HepG2 (cell line): ENCODE measurements around the gene C12orf42. TPM values are rescaled to one million over a fixed set of nuclear protein-coding genes. Genes with fewer than 3 reads are reported as not detected.
A peak's percentile ranks its signal among the peaks of the same experiment; 100 is the strongest.

Source experiments
- AGO2 ChIP-seq: fragments of 200-400 bp; formaldehyde crosslinking; optimal IDR thresholded peaks from 2 replicates; pipeline ENCODE3; 2017; ENCODE audit warnings: mild to moderate bottlenecking, low read depth, low read length, moderate library complexity
- EP300 ChIP-seq, 3 experiments: sonication (generic) in 1 of 3; formaldehyde crosslinking in 1 of 3; IDR thresholded peaks; 2 replicates each; pipeline versions ENCODE4 v1.5.1 to v1.6.1; 2011 to 2020; ENCODE audit warnings: low read depth in 2 of 3, low read length in 2 of 3, borderline replicate concordance in 1 of 3, improper control_type of control experiment in 1 of 3, mild to moderate bottlenecking in 1 of 3, missing genetic modification reagents in 1 of 3, moderate library complexity in 1 of 3
- ETV5 ChIP-seq: IDR thresholded peaks from 2 replicates; pipeline ENCODE4 v1.6.1; 2018; ENCODE audit warnings: missing biosample characterization, missing genetic modification reagents, inconsistent platforms, borderline replicate concordance
- HNF4A ChIP-seq: sonication (generic); formaldehyde crosslinking; IDR thresholded peaks from 2 replicates; pipeline ENCODE4 v1.4.0; 2020; ENCODE audit warnings: missing genetic modification reagents
- MIXL1 ChIP-seq: IDR thresholded peaks from 2 replicates; pipeline ENCODE4 v1.6.1; 2016
- RXRA ChIP-seq: sonication (generic); formaldehyde crosslinking; IDR thresholded peaks from 2 replicates; pipeline ENCODE4 v1.5.1; 2020; ENCODE audit warnings: missing genetic modification reagents
- SOX5 ChIP-seq: IDR thresholded peaks from 2 replicates; pipeline ENCODE4 v1.6.1; 2016; ENCODE audit warnings: borderline replicate concordance
- ZSCAN21 ChIP-seq: sonication (generic); formaldehyde crosslinking; IDR thresholded peaks from 2 replicates; pipeline ENCODE4 v1.8.0; 2022; ENCODE audit warnings: mild to moderate bottlenecking, missing genetic modification reagents, moderate library complexity, borderline replicate concordance
- polyA plus RNA-seq, 8 experiments: library from polyadenylated mRNA; depleted of rRNA in 3 of 8; stranded (reverse) in 7 of 8; unstranded in 1 of 8; fragments of >200 nt; fragmentation: Illumina TruSeq in 4 of 8; extraction: Trizol in 4 of 8; gene quantifications; 2 replicates each; pipeline versions ENCODE4 v1.2.1 to v1.2.3, GENCODE V29; 2011 to 2016; ENCODE audit warnings: low read depth in 4 of 8, missing spikeins in 1 of 8, mixed read lengths in 1 of 8; ENCODE audit not compliant: insufficient read depth in 1 of 8
- total RNA-seq, 5 experiments: library from RNA; depleted of rRNA; stranded (reverse); fragments of >200 nt; fragmentation: Illumina TruSeq; extraction: Trizol; gene quantifications; 2 replicates each; pipeline ENCODE4 v1.2.3, GENCODE V29; 2016; ENCODE audit warnings: low read depth in 1 of 5
- TF ChIP-seq, protein P1 (sequence below): sonication (generic); formaldehyde crosslinking; IDR thresholded peaks from 2 replicates; pipeline ENCODE4 v1.4.0; 2020; ENCODE audit warnings: missing genetic modification reagents
- TF ChIP-seq, protein P2 (sequence below): sonication (generic); formaldehyde crosslinking; IDR thresholded peaks from 2 replicates; pipeline ENCODE4 v1.4.0; 2020; ENCODE audit warnings: missing genetic modification reagents, borderline replicate concordance
- TF ChIP-seq, protein P3 (sequence below): IDR thresholded peaks from 2 replicates; pipeline ENCODE4 v1.4.0; 2020; ENCODE audit warnings: mild to moderate bottlenecking, missing genetic modification reagents
- TF ChIP-seq, protein P4 (sequence below): sonication (generic); formaldehyde crosslinking; IDR thresholded peaks from 2 replicates; pipeline ENCODE4 v1.8.1; 2023; ENCODE audit warnings: missing genetic modification reagents, inconsistent platforms, borderline replicate concordance
- TF ChIP-seq, protein P5 (sequence below): sonication (generic); formaldehyde crosslinking; IDR thresholded peaks from 2 replicates; pipeline ENCODE4 v1.4.0; 2020; ENCODE audit warnings: missing genetic modification reagents
- TF ChIP-seq, protein P6 (sequence below): sonication (generic); formaldehyde crosslinking; IDR thresholded peaks from 2 replicates; pipeline ENCODE4 v1.4.0; 2020; ENCODE audit warnings: mild to moderate bottlenecking, low read depth, missing genetic modification reagents
- TF ChIP-seq, protein P7 (sequence below): IDR thresholded peaks from 2 replicates; pipeline ENCODE4 v1.6.1; 2018; ENCODE audit warnings: missing genetic modification reagents, mild to moderate bottlenecking, missing compliant biosample characterization

The C12orf42 gene
- total and polyA plus RNA-seq, 2 of the 13 experiments (the other 11 are each of a cell fraction or from before 2014, with no cell fraction given), result not detected

DNA sequence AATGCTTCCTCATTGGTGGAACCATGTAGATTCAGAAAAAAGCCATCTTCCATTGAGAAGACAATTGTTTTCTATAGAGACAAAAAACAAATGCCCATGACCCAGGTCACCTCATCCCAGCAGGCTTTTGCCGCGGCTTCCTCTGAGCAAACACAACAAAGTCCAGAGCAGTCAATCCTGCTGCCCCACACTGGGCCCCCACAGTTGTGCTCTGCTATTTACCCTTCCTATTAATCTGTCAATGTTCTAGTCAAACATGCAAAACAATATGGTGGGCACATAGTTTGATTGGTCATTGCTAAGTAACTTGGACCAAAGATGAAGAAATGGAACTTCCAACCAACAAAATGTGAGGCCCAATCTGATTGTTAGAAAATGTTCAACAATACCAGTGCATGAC is 20.7 kb downstream of the C12orf42 start (continued):
- TF ChIP-seq, protein P1, sequence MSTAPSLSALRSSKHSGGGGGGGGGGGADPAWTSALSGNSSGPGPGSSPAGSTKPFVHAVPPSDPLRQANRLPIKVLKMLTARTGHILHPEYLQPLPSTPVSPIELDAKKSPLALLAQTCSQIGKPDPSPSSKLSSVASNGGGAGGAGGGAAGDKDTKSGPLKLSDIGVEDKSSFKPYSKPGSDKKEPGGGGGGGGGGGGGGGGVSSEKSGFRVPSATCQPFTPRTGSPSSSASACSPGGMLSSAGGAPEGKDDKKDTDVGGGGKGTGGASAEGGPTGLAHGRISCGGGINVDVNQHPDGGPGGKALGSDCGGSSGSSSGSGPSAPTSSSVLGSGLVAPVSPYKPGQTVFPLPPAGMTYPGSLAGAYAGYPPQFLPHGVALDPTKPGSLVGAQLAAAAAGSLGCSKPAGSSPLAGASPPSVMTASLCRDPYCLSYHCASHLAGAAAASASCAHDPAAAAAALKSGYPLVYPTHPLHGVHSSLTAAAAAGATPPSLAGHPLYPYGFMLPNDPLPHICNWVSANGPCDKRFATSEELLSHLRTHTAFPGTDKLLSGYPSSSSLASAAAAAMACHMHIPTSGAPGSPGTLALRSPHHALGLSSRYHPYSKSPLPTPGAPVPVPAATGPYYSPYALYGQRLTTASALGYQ (CRISPR knock-in tag), result no peak
- TF ChIP-seq AGO2 (no peak), ZSCAN21 (CRISPR knock-in tag) (no peak), RXRA (CRISPR knock-in tag) (peak; percentile 19; the same call in 1 of the 2 replicates), SOX5 (CRISPR knock-in tag) (peak; percentile 86), EP300 (IDR thresholded peaks at IDR 0.05; ENCODE audit: low read depth in 2 of 2, low read length in 2 of 2) (peak in 1 of 2 experiments; percentile 36; a peak in 1 of 4 replicates), EP300 (CRISPR knock-in tag; IDR thresholded peaks at IDR 0.05; ENCODE audit: borderline replicate concordance) (no peak), MIXL1 (peak; percentile 35; the same call in 1 of the 2 replicates), ETV5 (CRISPR knock-in tag) (no peak), HNF4A (CRISPR knock-in tag) (peak; percentile 76)
- TF ChIP-seq, protein P2, sequence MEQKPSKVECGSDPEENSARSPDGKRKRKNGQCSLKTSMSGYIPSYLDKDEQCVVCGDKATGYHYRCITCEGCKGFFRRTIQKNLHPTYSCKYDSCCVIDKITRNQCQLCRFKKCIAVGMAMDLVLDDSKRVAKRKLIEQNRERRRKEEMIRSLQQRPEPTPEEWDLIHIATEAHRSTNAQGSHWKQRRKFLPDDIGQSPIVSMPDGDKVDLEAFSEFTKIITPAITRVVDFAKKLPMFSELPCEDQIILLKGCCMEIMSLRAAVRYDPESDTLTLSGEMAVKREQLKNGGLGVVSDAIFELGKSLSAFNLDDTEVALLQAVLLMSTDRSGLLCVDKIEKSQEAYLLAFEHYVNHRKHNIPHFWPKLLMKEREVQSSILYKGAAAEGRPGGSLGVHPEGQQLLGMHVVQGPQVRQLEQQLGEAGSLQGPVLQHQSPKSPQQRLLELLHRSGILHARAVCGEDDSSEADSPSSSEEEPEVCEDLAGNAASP (CRISPR knock-in tag), result 0 out of 2 replicates have a peak, but pooled peaks have one; percentile 10
- TF ChIP-seq, protein P3, sequence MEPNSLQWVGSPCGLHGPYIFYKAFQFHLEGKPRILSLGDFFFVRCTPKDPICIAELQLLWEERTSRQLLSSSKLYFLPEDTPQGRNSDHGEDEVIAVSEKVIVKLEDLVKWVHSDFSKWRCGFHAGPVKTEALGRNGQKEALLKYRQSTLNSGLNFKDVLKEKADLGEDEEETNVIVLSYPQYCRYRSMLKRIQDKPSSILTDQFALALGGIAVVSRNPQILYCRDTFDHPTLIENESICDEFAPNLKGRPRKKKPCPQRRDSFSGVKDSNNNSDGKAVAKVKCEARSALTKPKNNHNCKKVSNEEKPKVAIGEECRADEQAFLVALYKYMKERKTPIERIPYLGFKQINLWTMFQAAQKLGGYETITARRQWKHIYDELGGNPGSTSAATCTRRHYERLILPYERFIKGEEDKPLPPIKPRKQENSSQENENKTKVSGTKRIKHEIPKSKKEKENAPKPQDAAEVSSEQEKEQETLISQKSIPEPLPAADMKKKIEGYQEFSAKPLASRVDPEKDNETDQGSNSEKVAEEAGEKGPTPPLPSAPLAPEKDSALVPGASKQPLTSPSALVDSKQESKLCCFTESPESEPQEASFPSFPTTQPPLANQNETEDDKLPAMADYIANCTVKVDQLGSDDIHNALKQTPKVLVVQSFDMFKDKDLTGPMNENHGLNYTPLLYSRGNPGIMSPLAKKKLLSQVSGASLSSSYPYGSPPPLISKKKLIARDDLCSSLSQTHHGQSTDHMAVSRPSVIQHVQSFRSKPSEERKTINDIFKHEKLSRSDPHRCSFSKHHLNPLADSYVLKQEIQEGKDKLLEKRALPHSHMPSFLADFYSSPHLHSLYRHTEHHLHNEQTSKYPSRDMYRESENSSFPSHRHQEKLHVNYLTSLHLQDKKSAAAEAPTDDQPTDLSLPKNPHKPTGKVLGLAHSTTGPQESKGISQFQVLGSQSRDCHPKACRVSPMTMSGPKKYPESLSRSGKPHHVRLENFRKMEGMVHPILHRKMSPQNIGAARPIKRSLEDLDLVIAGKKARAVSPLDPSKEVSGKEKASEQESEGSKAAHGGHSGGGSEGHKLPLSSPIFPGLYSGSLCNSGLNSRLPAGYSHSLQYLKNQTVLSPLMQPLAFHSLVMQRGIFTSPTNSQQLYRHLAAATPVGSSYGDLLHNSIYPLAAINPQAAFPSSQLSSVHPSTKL (CRISPR knock-in tag), result peak; percentile 34; the same call in 1 of the 2 replicates
- TF ChIP-seq, protein P4, sequence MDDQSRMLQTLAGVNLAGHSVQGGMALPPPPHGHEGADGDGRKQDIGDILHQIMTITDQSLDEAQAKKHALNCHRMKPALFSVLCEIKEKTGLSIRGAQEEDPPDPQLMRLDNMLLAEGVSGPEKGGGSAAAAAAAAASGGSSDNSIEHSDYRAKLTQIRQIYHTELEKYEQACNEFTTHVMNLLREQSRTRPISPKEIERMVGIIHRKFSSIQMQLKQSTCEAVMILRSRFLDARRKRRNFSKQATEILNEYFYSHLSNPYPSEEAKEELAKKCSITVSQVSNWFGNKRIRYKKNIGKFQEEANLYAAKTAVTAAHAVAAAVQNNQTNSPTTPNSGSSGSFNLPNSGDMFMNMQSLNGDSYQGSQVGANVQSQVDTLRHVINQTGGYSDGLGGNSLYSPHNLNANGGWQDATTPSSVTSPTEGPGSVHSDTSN (CRISPR knock-in tag), result no peak
- TF ChIP-seq, protein P5, sequence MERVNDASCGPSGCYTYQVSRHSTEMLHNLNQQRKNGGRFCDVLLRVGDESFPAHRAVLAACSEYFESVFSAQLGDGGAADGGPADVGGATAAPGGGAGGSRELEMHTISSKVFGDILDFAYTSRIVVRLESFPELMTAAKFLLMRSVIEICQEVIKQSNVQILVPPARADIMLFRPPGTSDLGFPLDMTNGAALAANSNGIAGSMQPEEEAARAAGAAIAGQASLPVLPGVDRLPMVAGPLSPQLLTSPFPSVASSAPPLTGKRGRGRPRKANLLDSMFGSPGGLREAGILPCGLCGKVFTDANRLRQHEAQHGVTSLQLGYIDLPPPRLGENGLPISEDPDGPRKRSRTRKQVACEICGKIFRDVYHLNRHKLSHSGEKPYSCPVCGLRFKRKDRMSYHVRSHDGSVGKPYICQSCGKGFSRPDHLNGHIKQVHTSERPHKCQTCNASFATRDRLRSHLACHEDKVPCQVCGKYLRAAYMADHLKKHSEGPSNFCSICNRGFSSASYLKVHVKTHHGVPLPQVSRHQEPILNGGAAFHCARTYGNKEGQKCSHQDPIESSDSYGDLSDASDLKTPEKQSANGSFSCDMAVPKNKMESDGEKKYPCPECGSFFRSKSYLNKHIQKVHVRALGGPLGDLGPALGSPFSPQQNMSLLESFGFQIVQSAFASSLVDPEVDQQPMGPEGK (CRISPR knock-in tag), result peak; percentile 82
- TF ChIP-seq, protein P6, sequence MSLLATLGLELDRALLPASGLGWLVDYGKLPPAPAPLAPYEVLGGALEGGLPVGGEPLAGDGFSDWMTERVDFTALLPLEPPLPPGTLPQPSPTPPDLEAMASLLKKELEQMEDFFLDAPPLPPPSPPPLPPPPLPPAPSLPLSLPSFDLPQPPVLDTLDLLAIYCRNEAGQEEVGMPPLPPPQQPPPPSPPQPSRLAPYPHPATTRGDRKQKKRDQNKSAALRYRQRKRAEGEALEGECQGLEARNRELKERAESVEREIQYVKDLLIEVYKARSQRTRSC (CRISPR knock-in tag), result no peak
- TF ChIP-seq, protein P7, sequence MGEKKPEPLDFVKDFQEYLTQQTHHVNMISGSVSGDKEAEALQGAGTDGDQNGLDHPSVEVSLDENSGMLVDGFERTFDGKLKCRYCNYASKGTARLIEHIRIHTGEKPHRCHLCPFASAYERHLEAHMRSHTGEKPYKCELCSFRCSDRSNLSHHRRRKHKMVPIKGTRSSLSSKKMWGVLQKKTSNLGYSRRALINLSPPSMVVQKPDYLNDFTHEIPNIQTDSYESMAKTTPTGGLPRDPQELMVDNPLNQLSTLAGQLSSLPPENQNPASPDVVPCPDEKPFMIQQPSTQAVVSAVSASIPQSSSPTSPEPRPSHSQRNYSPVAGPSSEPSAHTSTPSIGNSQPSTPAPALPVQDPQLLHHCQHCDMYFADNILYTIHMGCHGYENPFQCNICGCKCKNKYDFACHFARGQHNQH (CRISPR knock-in tag), result 0 out of 2 replicates have a peak, but pooled peaks have one; percentile 24
